Aorta (tissue), 5 donors: ENCODE data around the gene APBB1IP. TPM values are rescaled to one million over a fixed set of nuclear protein-coding genes. Genes with fewer than 3 reads are reported as not detected.
"Not testable (repeated sequence)": the region's sequence is repeated elsewhere in the genome, so short reads cannot be mapped to it uniquely, and the experiment has no call there.

ENCODE experiments used
- ATAC-seq: fragments of 200-7000 bp; cut with Tn5 transposase; one replicate; pipeline ENCODE4 v1.9.1; 2022; ENCODE audit warnings: moderate library complexity; ENCODE audit not compliant: low FRiP score
- DNase-seq, 2 donors: peaks; one replicate each; pipeline ENCODE4 v3.0.0-alpha.2; 2020
- H3K27ac ChIP-seq, 2 donors: one replicate each; pipeline ENCODE4 v1.5.1; 2013; ENCODE audit warnings: low read length in 2 of 2, mild to moderate bottlenecking in 2 of 2, moderate library complexity in 2 of 2, control low read depth in 1 of 2, inconsistent platforms in 1 of 2, low read depth in 1 of 2
- H3K27me3 ChIP-seq, 2 donors: one replicate each; pipeline ENCODE4 v1.6.1; 2013; ENCODE audit warnings: control low read depth in 1 of 2, low read length in 1 of 2, mild to moderate bottlenecking in 1 of 2, moderate library complexity in 1 of 2; ENCODE audit not compliant: insufficient read depth in 2 of 2, control insufficient read depth in 1 of 2
- H3K36me3 ChIP-seq, 2 donors: one replicate each; pipeline ENCODE4 v1.6.1; 2013; ENCODE audit warnings: control low read depth in 1 of 2, low read length in 1 of 2, mild to moderate bottlenecking in 1 of 2; ENCODE audit not compliant: insufficient read depth in 2 of 2, control insufficient read depth in 1 of 2
- H3K4me1 ChIP-seq, 2 donors: one replicate each; pipeline ENCODE4 v1.6.1; 2013; ENCODE audit warnings: low read length in 2 of 2, control low read depth in 1 of 2, mild to moderate bottlenecking in 1 of 2, moderate library complexity in 1 of 2; ENCODE audit not compliant: insufficient read depth in 2 of 2, control insufficient read depth in 1 of 2
- H3K4me3 ChIP-seq, 2 donors: one replicate each; pipeline ENCODE4 v1.5.1; 2013; ENCODE audit warnings: low read length in 2 of 2, control low read depth in 1 of 2, mild to moderate bottlenecking in 1 of 2
- H3K9me3 ChIP-seq: one replicate; pipeline ENCODE4 v1.6.1; 2013; ENCODE audit warnings: mild to moderate bottlenecking, low read length; ENCODE audit not compliant: control insufficient read depth
- WGBS, 2 donors: extraction: QIAGEN DNeasy Blood & Tissue Kit; methylation state at CpG; one replicate each; pipeline ENCODE4 v1.1.7; 2013; 5-methylcytosine and 5-hydroxymethylcytosine counted together
- intact Hi-C, 2 donors: fragments of 100-400 bp; cut with DNase I; formaldehyde crosslinking; loops; one replicate each; pipeline versions ENCODE4 v1.14.2 to v1.15.0; 2022
- polyA plus RNA-seq, 2 donors: library from polyadenylated mRNA; stranded (reverse); fragments of 200-250 nt; gene quantifications; one replicate each; pipeline ENCODE4 v1.2.3, GENCODE V29; 2013
- total RNA-seq, 2 donors: library from RNA; stranded (reverse); fragmentation: NEBNext Ultra II Directional; extraction: Animal tissue kit (Norgen Biotek cat#: 25700); gene quantifications; one replicate each; pipeline ENCODE4 v1.2.1, GENCODE V29; 2021
- donor health status: healthy with polysubstance abuse.
- donor health status: Bipolar disorder and iron deficiency.
- donor health status: DM: no; HTN: no; CAD: no.
- donor health status: DM: no; HTN: no; CAD: no.
- donor health status: DM: yes; HTN: yes; CAD: no.

Gene APBB1IP
- total and polyA plus RNA-seq, 4 donors = 0.82 to 18.5 (median 7.7) TPM

GRCh38 chr10:26503911-26504310 lies 65.8 kb downstream of the APBB1IP start:
- intact Hi-C loops = no loop called here
- Histone ChIP-seq H3K4me1 (no peaks in the 10 kb centered on the region), H3K4me3 (no peak overlapping the region), H3K36me3 (no peaks in the 10 kb centered on the region), H3K27ac (no peak overlapping the region), H3K9me3 (peaks cover 2% of the 10 kb centered on the region), H3K27me3 (no peaks in the 10 kb centered on the region)
- WGBS, 2 donors = 41 to 57% methylated on average over 3 of the region's 3 CpGs
- no peak for DNase-seq
- no peak for ATAC-seq

DNA sequence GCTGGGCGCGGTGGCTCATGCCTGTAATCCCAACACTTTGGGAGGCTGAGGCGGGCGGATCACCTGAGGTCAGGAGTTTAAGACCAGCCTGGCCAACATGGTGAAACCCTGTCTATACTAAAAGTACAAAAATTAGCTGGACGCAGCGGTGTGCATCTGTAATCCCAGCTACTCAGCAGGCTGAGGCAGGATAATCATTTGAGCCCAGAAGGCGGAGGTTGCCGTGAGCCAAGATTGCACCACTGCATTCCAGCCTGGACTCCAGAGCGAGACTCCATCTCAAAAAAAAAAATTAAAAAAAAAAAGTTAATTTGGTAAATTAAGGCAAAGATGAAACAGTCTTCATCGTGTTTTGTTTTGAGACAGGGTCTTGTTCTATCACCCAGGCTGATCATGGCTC lies 66.3 kb downstream of the APBB1IP start:
- H3K27ac ChIP-seq, intact Hi-C loops, H3K27me3 ChIP-seq, H3K36me3 ChIP-seq, DNase-seq, ATAC-seq, H3K4me3 ChIP-seq, H3K9me3 ChIP-seq, H3K4me1 ChIP-seq: not testable (repeated sequence)
- WGBS, 2 donors = 87 to 90% methylated on average over 10 of the region's 10 CpGs

DNA sequence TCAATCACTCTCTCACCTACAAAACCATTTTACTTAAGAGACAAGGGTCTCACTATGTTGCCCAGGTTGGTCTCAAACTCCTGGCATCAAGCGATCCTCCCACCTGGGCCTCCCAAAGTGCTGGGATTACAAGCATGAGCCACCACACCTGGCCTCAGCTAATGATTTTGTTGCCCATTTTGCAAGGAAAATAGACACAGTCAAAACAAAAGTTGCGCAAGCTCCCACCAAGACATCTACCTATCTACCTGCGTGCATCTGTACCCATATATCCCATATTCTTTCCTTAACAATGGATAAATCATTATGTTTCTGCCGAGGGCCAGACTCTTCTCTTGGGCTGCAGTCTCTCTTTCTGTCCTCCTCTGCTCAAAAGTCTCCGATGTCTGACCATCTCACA lies 67.3 kb downstream of the APBB1IP start:
- intact Hi-C loops = no loop called here
- 94 to 96% methylated on average over 5 of the region's 5 CpGs for WGBS, 2 donors
- H3K9me3 ChIP-seq = peaks cover 2% of the 10 kb centered on the region

GRCh38 chr10:26506736-26507135 lies 68.6 kb downstream of the APBB1IP start:
- DNase-seq (no peak), ATAC-seq (no peak)
- Histone ChIP-seq H3K9me3 (peaks cover 2% of the 10 kb centered on the region), H3K36me3 (no peaks in the 10 kb centered on the region), H3K4me1 (no peaks in the 10 kb centered on the region), H3K4me3 (no peak overlapping the region), H3K27ac (no peak overlapping the region), H3K27me3 (no peaks in the 10 kb centered on the region)
- intact Hi-C loops = no loop called here
- WGBS, 2 donors = 74 to 81% methylated on average over 3 of the region's 3 CpGs

More for the DNA sequence above, 67.3 kb downstream of the APBB1IP start:
- Histone ChIP-seq H3K36me3 (no peaks in the 10 kb centered on the region), H3K4me3 (no peak overlapping the region), H3K27me3 (no peaks in the 10 kb centered on the region), H3K4me1 (no peaks in the 10 kb centered on the region), H3K27ac (no peak overlapping the region)
- ATAC-seq = no peak
- no peak for DNase-seq

DNA sequence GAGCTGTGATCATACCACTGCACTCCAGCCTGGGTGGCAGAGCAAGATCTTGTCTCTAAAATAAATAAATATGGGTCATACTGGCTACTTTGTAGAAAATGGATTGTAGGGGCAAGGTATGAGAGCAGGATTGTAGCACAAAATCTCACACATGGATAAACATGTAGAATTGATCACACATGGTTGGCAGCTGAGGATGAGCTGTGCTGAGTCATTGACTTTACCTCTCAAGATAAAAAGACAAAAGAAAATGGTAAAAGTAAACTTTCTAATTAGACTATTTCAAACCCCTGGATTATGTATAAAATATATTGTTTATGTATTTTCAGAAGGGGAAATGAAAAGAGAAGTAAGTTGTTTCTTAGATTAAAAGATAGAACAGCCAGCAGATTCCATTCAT lies 69.3 kb downstream of the APBB1IP start:
- intact Hi-C loops = no loop called here
- DNase-seq = no peak

GRCh38 chr10:26508016-26508415 lies 69.9 kb downstream of the APBB1IP start:
- WGBS, 2 donors = 32 to 36% methylated on average over 4 of the region's 4 CpGs
- intact Hi-C loops = no loop called here

More for the DNA sequence above, 69.3 kb downstream of the APBB1IP start:
- H3K27me3 ChIP-seq = no peaks in the 10 kb centered on the region
- no peak overlapping the region for H3K27ac ChIP-seq
- no peak overlapping the region for H3K4me3 ChIP-seq
- no peak for ATAC-seq
- H3K9me3 ChIP-seq = peaks cover 2% of the 10 kb centered on the region
- H3K36me3 ChIP-seq = no peaks in the 10 kb centered on the region
- H3K4me1 ChIP-seq = no peaks in the 10 kb centered on the region

DNA sequence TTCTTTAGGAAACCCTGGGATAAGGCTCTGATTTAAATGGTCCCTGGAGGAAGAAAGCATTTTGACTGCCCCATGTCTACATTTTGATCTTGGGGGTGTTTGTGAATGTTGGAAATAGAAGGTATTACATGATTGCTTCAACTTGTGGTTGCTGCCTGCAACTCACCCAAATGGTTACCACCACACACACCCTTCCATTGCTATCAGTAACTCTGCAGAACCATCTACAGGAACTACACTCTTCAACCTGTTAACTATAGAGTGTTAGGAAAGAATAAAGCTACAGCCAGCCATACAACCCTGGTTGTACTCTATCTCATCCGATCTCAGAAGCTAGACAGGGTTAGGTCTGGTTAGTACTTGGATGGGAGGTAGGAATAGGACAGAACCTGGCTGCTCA lies 71.2 kb downstream of the APBB1IP start:
- WGBS, 2 donors = 86 to 91% methylated on average over 1 of the region's 1 CpG
- DNase-seq = no peak

More at GRCh38 chr10:26508016-26508415, 69.9 kb downstream of the APBB1IP start:
- Histone ChIP-seq H3K27ac (no peak overlapping the region), H3K4me1 (no peaks in the 10 kb centered on the region), H3K4me3 (no peak overlapping the region), H3K9me3 (peaks cover 2% of the 10 kb centered on the region), H3K27me3 (no peaks in the 10 kb centered on the region), H3K36me3 (no peaks in the 10 kb centered on the region)
- DNase-seq (no peak), ATAC-seq (no peak)

DNA sequence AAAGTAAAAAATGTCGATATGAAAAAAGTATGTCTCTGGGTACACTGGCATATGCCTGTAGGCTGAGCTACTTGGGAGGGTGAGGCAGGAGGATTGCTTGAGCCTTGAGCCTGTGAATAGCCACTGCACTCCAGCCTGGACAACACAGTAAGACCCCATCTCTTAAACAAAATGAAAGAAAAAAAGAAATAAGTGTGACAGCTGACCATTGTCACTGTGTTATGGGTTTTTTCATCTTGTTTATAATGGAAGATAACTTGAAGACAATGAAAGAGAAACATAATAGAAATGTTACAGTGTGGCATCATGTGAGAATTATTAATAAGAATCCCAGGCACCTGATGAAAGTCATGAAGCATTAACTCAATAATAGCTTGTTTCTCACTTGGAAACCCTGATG lies 75.0 kb downstream of the APBB1IP start:
- H3K4me1 ChIP-seq = no peaks in the 10 kb centered on the region
- intact Hi-C loops = no loop called here
- no peaks in the 10 kb centered on the region for H3K36me3 ChIP-seq
- no peak for ATAC-seq
- H3K9me3 ChIP-seq = no peaks in the 10 kb centered on the region
- H3K27ac ChIP-seq = no peak overlapping the region
- no peak for DNase-seq
- H3K4me3 ChIP-seq = no peak overlapping the region
- no peaks in the 10 kb centered on the region for H3K27me3 ChIP-seq
- WGBS, 2 donors = 79 to 89% methylated on average over 1 of the region's 1 CpG

More for the DNA sequence above, 71.2 kb downstream of the APBB1IP start:
- Histone ChIP-seq H3K9me3 (peaks cover 2% of the 10 kb centered on the region), H3K27ac (no peak overlapping the region), H3K36me3 (no peaks in the 10 kb centered on the region), H3K4me1 (no peaks in the 10 kb centered on the region), H3K27me3 (no peaks in the 10 kb centered on the region), H3K4me3 (no peak overlapping the region)
- intact Hi-C loops = no loop called here
- no peak for ATAC-seq

GRCh38 chr10:26516540-26517101 lies 78.5 kb downstream of the APBB1IP start:
- DNase-seq (no peak), ATAC-seq (no peak)
- WGBS, 2 donors = 15 to 20% methylated on average over 11 of the region's 11 CpGs
- H3K36me3 ChIP-seq = no peaks in the 10 kb centered on the region
- H3K27me3 ChIP-seq = no peaks in the 10 kb centered on the region
- intact Hi-C loops = no loop called here
- H3K27ac ChIP-seq = no peak overlapping the region
- no peaks in the 10 kb centered on the region for H3K4me1 ChIP-seq
- peaks cover 4% of the 10 kb centered on the region for H3K9me3 ChIP-seq
- no peak overlapping the region for H3K4me3 ChIP-seq
